ENCODE results near the gene CHST13. TPM values are rescaled to one million over a fixed set of nuclear protein-coding genes. Genes with fewer than 3 reads are reported as not detected.

Gene CHST13
- total RNA-seq, 1 experiment from 2014 or later = 0.91 TPM

DNA sequence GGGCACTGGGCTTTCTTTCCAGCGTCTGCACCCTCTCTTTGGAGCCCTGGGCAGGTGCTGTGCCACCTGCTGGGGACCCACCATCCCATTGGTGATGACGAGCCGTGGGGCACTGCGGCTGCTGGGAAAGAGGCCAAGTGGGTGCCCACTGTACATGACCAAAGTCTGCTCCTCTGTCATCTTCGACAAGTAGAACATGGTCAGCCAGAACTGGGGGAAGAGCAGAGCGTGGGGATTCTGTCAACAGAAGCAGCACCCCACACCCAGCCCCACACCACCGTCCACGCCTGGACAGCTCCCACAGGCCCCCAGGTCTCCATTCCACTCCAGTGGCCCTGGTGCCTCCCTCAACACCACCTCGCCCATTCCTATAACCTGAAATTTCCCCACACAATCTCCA lies 16.1 kb upstream of the CHST13 start:
- Histone ChIP-seq H3K4me2 (ENCODE audit: low read length) (peak overlapping the region; percentile 61; the same call in 1 of the 2 replicates), H3K79me2 (ENCODE audit: insufficient read depth, low read length) (no peaks in the 10 kb centered on the region), H3K9me2 (ENCODE audit: insufficient read depth) (no peaks in the 10 kb centered on the region), H3K36me3 (ENCODE audit: control insufficient read depth in 1 of 2, insufficient read depth in 2 of 2, low read length in 2 of 2) (no peaks in the 10 kb centered on the region), H3K4me3 (replicated peaks in 1 of 2; ENCODE audit: low read depth in 1 of 2, low read length in 2 of 2) (no peak overlapping the region), H2AFZ (ENCODE audit: low read depth, low read length, poor library complexity, severe bottlenecking) (no peak overlapping the region), H3K4me1 (ENCODE audit: control insufficient read depth in 1 of 2, insufficient read depth in 2 of 2, low read length in 2 of 2) (peaks cover 0 to 11% of the 10 kb centered on the region in 2 experiments; a peak in 2 of 4 replicates), H3K9ac (ENCODE audit: low read length) (no peak overlapping the region), H4K20me1 (ENCODE audit: insufficient read depth) (no peaks in the 10 kb centered on the region), H3K27me3 (ENCODE audit: insufficient read depth, low read length) (peaks cover 7% of the 10 kb centered on the region; the same call in 1 of the 2 replicates), H3K9me3 (ENCODE audit: control insufficient read depth in 1 of 2, insufficient read depth in 1 of 2, low read depth in 1 of 2, low read length in 2 of 2) (no peaks in the 10 kb centered on the region), H3K27ac (ENCODE audit: low read depth, low read length) (no peak overlapping the region; the same call in 1 of the 2 replicates)
- BruUV-seq (replicated peaks) = no TSS peak
- CTCF ChIA-PET = interaction anchor here (0.8 to 1.2 kb wide), 2 partner anchors 15 to 295 kb away, joined by 3 read pairs; no protein-coding TSS in a partner anchor
- no peak for DNase-seq (ENCODE audit: low read depth, low spot score)
- intact Hi-C loops (cut with micrococcal nuclease) = no loop called here
- ATAC-seq = no peak
- RAD21 ChIA-PET (ENCODE audit: low non-redundant PET in 1 of 2, low total read pairs in 2 of 2, uncharacterized antibody in 2 of 2, unreplicated experiment in 2 of 2) = no interaction called here
- POLR2A ChIA-PET = no interaction called here
- no peak for TF ChIP-seq YY1 (IDR thresholded peaks at IDR 0.05; ENCODE audit: extremely low read depth, insufficient replicate concordance, low read depth, low read length)
- TF ChIP-seq, protein P1, sequence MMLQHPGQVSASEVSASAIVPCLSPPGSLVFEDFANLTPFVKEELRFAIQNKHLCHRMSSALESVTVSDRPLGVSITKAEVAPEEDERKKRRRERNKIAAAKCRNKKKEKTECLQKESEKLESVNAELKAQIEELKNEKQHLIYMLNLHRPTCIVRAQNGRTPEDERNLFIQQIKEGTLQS (IDR thresholded peaks at IDR 0.05) = no peak
- no peak for TF ChIP-seq POLR2A (IDR thresholded peaks at IDR 0.05; ENCODE audit: borderline replicate concordance, extremely low read depth, insufficient read depth, insufficient read length)

DNA sequence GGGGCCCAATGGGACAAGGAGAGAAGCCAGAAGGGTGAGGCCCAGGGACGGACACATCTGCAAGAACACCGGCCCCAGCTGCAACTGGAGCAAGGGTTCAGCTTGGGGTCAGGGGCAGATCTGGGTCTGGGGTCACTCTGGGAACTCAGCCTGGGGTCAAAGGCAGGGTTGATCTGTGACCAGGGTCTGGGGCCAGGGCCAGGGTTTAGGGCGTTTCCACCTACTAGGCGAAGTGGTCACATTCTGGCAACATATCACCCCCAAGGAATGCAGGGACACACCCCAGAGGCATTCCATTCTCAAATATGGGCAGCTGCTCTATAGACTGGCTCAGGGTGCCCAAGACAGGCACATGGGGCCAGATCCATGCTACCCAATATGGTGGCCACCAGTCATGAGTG lies 15.4 kb upstream of the CHST13 start:
- Histone ChIP-seq H3K9me3 (ENCODE audit: control insufficient read depth in 1 of 2, insufficient read depth in 1 of 2, low read depth in 1 of 2, low read length in 2 of 2) (no peaks in the 10 kb centered on the region), H3K36me3 (ENCODE audit: control insufficient read depth in 1 of 2, insufficient read depth in 2 of 2, low read length in 2 of 2) (no peaks in the 10 kb centered on the region), H3K9ac (ENCODE audit: low read length) (no peak overlapping the region), H3K9me2 (ENCODE audit: insufficient read depth) (no peaks in the 10 kb centered on the region), H2AFZ (ENCODE audit: low read depth, low read length, poor library complexity, severe bottlenecking) (no peak overlapping the region), H3K27me3 (ENCODE audit: insufficient read depth, low read length) (peaks cover 7% of the 10 kb centered on the region; the same call in 1 of the 2 replicates), H4K20me1 (ENCODE audit: insufficient read depth) (no peaks in the 10 kb centered on the region), H3K4me1 (ENCODE audit: control insufficient read depth in 1 of 2, insufficient read depth in 2 of 2, low read length in 2 of 2) (peaks cover 0 to 11% of the 10 kb centered on the region in 2 experiments; a peak in 2 of 4 replicates), H3K27ac (ENCODE audit: low read depth, low read length) (no peak overlapping the region), H3K79me2 (ENCODE audit: insufficient read depth, low read length) (no peaks in the 10 kb centered on the region), H3K4me3 (replicated peaks in 1 of 2; ENCODE audit: low read depth in 1 of 2, low read length in 2 of 2) (no peak overlapping the region; a peak in 1 of 4 replicates), H3K4me2 (ENCODE audit: low read length) (peak overlapping the region; percentile 61)
- intact Hi-C loops (cut with micrococcal nuclease) = no loop called here
- CTCF ChIA-PET = interaction anchor here (0.8 to 1.2 kb wide), 2 partner anchors 14 to 295 kb away, joined by 3 read pairs; no protein-coding TSS in a partner anchor
- TF ChIP-seq SRF (IDR thresholded peaks at IDR 0.05; ENCODE audit: low read depth) (0 out of 2 replicates have a peak, but pooled peaks have one; percentile 21), RAD21 (IDR thresholded peaks at IDR 0.05; ENCODE audit: low read depth) (no peak)
- BruUV-seq (replicated peaks) = no TSS peak
- ATAC-seq (peak; percentile 79), DNase-seq (ENCODE audit: low read depth, low spot score) (peak; percentile 8)
- POLR2A ChIA-PET = no interaction called here
- RAD21 ChIA-PET (ENCODE audit: low non-redundant PET in 1 of 2, low total read pairs in 2 of 2, uncharacterized antibody in 2 of 2, unreplicated experiment in 2 of 2) = no interaction called here

All from HCT116 (cell line).